Measurements from ENCODE around the gene C8B.

Gene C8B

DNA sequence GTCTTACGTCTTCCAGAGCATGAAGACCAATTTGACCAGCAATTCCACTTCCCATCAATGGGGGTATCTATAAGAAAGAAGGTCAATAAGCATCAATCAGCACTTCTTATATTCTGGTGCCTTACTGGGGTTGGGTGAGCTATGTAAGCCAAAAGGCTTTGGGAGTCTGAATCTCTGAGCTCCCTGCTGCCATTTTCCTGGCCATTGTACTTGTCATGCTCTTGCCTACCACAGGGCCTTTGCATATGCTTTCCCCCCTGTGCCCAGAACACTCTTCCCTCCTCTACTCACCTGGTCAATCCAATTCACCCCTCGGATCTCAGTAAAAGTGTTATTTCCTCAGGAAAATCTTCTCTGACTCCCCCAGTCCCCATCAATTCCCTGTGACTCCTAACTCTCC lies 36.3 kb downstream of the C8B start:
- DNase-seq, result no peak

GRCh38 chr1:56927986-56928385 lies 37.8 kb downstream of the C8B start:
- DNase-seq, result no peak

- DNase-seq, result no peak
These were observed 38.6 kb downstream of the C8B start for GRCh38 chr1:56927171-56927570.

DNA sequence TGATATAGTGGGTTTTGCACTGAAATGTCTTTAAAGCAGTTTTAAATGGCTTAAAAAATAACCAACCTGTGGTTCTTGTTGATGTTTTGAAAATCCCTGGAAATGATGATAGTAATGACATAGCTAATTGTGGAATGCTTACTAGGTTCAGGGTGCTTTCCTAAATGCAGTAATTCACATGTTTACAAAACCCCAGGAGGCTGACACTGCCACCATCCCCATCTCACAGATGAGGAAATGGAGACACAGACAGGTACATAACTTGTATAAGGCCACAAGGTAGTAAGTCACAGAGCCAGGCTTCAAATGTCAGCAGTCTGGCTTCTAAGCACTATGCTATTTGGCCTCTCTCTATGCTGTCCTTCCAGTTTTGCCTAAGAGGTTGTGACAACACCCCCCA lies 40.6 kb downstream of the C8B start:
- DNase-seq, result no peak

DNA sequence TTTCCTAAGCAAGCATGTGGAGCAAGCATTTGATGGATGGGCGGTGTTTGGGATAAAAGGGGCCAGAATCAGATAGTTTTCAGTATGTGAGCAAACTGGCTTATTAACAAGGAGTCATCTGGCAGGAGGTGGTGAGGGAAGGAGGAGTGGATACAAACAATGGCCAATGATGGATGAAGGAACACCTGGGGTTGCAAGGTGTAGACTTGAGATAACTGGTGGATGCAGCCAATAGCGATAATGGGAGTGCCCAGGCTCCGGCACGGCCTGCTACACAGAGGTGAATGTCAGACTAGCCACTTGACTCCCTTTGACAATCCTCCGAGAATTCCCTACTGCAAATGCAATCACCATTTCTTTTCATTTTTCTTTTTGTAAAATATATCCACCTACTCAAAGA lies 41.7 kb downstream of the C8B start:
- no peak for DNase-seq

DNA sequence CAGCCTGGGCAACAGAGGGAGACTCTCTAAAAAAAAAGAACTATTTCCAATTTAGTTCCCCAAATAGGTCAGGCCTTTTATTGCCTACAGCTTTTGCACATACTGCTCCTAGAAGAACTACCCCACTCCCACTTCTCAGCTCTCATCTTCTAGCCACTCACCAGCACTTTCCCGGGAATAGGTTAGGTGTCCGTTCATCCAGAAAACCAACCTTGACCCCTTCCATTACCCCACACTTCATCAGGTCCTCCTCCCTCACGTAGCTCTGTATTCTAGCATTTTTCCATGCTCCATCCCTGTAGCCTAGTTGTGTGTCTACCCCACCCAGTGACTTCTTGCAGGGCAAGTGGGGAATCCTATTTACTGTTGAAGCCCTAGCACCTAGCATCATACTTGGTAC lies 42.6 kb downstream of the C8B start:
- no peak for DNase-seq

DNA sequence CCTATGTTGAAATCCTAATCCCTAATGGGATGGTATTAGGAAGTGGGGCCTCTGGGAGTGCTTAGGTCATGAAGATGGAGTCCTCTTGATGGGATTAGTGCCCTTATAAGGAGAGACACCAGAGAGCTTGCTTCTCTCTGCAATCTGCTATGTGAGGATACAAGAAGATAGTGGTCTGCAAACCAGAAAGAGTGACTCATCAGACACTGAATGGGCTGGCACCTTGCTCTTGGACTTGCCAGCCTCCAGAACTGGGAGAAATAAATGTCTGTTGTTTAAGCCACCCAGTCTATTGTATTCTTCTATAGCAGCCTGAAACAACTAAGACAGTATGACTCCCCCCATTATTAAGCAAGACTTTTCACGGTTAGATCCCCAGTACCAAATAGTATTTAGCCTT lies 43.3 kb downstream of the C8B start:
- DNase-seq, result no peak

DNA sequence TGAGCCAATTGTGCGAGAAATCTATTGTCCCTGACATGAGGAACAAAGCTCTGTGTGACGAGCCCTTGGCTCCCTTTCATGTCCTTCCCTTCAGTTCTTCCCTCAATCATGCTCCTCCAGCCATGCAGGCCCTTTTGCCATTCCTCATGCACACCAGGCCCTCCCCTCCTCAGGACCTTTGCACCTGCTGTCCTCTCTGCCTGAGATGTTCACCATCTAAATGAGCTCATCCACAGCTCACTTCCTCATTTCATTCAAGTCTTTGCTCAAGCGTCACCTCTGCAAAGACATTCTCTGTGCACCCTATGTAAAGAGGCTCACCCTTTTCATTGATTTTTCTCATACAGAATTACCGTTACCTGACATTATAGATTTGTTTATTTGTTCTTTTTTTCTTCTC lies 43.7 kb downstream of the C8B start:
- DNase-seq, result no peak

- no peak for DNase-seq
These were observed 44.3 kb downstream of the C8B start for GRCh38 chr1:56921479-56921878.

GRCh38 chr1:56920591-56921001 lies 45.2 kb downstream of the C8B start:
- no peak for DNase-seq

GRCh38 chr1:56917356-56917755 lies 48.5 kb downstream of the C8B start:
- no peak for DNase-seq

DNA sequence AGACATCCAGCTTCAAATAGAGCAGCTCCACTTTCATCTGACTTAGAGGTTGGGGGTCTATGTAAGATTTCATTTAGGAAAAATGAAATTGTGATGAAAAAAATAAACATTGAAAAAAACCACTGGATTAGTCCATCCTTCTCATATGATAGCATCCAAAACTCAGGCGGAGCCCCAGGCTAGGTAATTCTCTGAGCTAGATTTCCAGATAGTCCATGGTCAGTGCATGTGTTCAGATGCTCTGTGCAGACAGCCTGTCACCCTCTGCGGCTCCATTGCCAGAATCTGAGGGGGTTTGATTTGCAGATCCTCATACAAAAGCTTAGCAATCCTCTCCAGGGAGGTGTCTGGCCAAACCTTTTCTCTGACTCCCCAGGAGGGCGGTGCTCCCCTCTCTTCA lies 49.2 kb downstream of the C8B start:
- no peak for DNase-seq

GRCh38 chr1:56915960-56916359 lies 49.9 kb downstream of the C8B start:
- no peak for DNase-seq

DNA sequence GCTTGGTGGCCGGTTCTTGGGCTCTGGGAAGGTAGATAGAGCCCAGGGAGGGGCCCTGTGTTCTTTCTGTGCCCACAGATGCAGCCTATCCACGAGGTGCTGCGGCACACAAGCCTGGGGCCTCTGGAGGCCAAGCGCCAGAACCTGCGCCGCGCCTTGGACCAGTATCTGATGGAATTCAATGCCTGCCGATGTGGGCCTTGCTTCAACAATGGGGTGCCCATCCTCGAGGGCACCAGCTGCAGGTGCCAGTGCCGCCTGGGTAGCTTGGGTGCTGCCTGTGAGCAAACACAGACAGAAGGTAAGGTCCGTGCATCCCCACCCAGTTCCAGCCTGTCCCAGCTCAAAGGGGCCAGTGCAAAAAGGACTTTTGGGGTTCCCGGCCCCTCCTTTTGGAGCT lies 53.5 kb downstream of the C8B start:
- no peak for DNase-seq

DNA sequence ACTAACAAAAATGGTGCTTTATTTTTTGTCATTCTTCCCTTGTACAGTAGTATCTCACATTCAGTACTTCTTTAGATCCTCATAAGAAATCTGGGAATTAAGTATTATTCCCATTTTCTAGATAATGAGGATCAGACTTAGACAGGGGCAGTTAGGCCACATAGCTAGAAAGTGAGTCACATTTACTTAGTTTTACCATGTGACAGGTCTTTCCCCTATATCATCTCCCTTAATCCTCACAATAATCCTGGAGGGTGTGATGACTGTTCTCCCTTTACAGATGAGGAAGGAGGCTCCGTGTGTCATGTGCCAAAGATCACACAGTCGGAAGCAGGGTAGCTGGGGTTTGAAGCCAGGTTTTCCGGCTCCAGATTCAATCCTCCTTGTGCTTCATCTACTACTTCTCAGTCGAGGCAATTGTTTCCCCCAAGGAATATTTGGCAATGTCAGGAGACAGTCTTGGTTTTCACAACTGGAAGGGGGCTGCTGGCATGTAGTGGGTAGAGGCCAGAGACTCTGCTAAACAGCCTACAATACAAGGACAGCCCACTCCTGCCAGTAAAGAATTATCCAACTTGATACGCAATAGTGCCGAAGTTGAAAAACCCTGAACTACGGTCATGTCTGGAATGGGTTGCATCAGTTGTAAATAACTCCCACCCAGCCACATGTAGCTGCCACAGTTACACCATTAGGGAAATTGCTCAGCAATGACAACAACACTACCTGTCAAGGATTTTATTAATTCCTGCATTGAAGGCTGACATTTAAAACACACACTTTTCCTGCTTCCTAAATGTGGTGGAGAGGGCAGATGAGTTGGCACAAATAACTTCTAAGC lies 54.5 kb downstream of the C8B start:
- DNase-seq, result no peak

- DNase-seq, result no peak
These were observed 55.3 kb downstream of the C8B start for GRCh38 chr1:56910441-56910985.

DNA sequence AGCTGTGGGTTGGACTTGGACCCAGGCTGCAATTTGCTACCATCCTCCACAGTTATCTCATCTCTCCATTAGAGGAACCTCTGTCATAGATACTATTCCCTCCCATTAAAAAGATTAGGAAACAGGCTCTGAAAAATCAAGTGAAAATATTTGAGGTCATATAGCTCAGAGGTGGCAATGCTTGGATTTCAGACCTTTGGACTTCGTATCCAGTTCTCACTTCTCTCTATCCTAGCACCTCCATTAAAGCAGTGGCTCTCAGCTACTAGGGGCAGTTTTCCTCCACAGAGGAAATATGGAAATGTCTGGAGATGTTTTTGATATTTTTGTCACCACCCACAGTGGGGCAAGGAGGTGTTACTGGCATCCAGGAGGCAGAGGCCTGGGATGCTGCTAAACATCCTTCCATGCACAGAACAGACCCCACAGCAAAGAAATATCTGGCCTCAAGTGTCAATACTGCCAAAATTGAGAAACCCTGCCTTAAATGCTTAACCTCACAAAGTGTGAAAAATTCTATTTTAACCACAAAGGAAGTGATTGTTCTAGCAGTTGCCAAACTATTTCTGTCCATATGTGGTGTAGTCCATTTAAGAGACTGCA lies 57.1 kb downstream of the C8B start:
- no peak for DNase-seq

DNA sequence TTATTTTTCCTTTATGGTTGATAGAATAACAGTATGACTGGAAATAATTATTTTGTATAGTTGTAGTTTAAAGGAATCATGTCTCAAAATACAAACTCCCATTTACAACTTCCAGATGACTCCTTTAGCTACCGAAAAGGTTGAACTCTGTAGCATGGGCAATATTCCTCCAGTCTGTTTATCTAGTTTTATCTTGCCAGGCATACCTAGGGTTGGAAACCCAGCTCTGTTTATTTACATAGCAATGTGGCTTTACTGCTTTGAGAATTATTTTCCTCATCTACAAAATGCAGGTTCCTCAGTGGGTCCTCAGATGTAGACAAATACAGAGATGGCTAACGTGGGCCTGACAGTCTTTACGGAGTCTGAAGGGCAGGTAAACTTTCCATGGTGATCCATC lies 60.1 kb downstream of the C8B start:
- DNase-seq, result no peak

GRCh38 chr1:56904663-56905397 lies 61.0 kb downstream of the C8B start:
- no peak for DNase-seq

- no peak for DNase-seq
These were observed 62.0 kb downstream of the C8B start for GRCh38 chr1:56903778-56904177.

DNA sequence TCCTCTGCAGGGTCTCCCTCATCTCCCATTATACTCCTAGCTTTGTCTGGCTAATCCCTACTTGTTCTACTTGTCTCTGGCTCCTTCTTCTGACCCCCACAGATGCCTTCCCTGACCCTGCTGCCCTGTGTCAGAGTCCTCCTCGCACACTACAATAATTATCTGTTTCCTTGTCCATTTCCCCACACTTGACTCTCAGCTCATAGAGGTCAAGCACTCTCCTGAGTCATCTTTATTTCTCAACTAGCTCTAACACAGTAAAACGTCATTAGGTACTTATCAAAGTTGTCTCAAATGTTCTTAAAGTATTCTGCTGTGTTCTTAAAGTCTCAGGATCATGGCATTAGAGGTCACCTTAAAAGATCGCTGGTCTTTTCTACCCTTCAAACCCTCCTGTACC lies 64.1 kb downstream of the C8B start:
- no peak for DNase-seq

DNA sequence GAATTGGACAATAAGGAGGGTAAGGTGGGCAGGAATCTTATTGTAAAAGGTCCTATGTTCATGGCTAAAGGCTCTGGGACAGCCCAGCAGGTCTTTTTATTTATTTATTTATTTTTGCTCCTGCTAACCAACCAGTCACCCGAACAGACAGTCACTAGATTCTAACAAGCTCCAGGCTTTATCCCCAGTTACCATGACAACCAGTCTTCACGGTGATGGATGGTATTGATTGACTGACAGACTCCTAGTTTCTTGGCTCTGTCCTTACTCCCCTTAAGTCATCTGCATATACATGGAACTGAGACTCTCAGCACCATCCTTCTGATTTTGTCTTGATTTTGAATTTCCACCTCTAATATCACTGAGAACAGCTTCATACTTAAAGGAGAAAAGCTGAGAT lies 66.9 kb downstream of the C8B start:
- DNase-seq, result no peak

DNA sequence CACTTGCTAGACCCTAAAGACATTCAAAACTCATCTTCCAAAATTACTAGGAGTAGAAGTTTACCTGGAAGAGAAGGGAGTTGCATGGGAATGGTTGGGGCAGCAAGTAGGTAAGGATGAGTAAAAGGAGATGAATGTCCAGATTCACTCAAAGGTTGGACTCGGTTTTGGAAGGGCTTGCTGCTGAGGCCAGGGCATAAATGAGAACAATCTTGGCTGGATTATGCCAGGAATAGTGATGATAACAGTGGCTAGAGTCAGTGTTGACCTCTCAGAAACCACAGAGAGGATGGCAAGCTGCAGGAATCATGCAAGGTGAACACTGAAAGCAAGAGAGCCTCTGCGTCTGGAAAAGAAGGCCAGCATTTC lies 67.8 kb downstream of the C8B start:
- DNase-seq, result no peak
